Measurements from ENCODE around the gene OGN.

Gene OGN

GRCh38 chr9:92432350-92432749, 28.0 kb upstream of the OGN start:
- TF ChIP-seq FOXP2 (optimal IDR thresholded peaks at IDR 0.05; ENCODE audit: borderline replicate concordance, extremely low read depth, extremely low read length, insufficient read depth) = no peak
- no peak for TF ChIP-seq TAF1 (IDR thresholded peaks at IDR 0.05; ENCODE audit: borderline replicate concordance, insufficient read depth, low read length)
- no peak for TF ChIP-seq SIN3A (IDR thresholded peaks at IDR 0.05; ENCODE audit: borderline replicate concordance, insufficient read depth, low read length)

GRCh38 chr9:92429836-92430235, 25.5 kb upstream of the OGN start:
- TF ChIP-seq SIN3A (IDR thresholded peaks at IDR 0.05; ENCODE audit: borderline replicate concordance, insufficient read depth, low read length) = no peak

- TF ChIP-seq FOXP2 (optimal IDR thresholded peaks at IDR 0.05; ENCODE audit: borderline replicate concordance, extremely low read depth, extremely low read length, insufficient read depth) = no peak
- no peak for TF ChIP-seq POLR2AphosphoS5 (IDR thresholded peaks at IDR 0.05; ENCODE audit: low read depth, low read length)
- no peak for TF ChIP-seq TAF1 (IDR thresholded peaks at IDR 0.05; ENCODE audit: borderline replicate concordance, insufficient read depth, low read length)
- TF ChIP-seq REST (IDR thresholded peaks at IDR 0.05; ENCODE audit: insufficient read depth in 1 of 2, low read depth in 2 of 2, low read length in 2 of 2) = no peak
- no peak for TF ChIP-seq SIN3A (IDR thresholded peaks at IDR 0.05; ENCODE audit: borderline replicate concordance, insufficient read depth, low read length)
These were observed 22.2 kb upstream of the OGN start for GRCh38 chr9:92426501-92427145.

GRCh38 chr9:92425474-92425873, 21.1 kb upstream of the OGN start:
- TF ChIP-seq REST (IDR thresholded peaks at IDR 0.05; ENCODE audit: insufficient read depth in 1 of 2, low read depth in 2 of 2, low read length in 2 of 2) (no peak), SIN3A (IDR thresholded peaks at IDR 0.05; ENCODE audit: borderline replicate concordance, insufficient read depth, low read length) (no peak), TAF1 (IDR thresholded peaks at IDR 0.05; ENCODE audit: borderline replicate concordance, insufficient read depth, low read length) (no peak), FOXP2 (optimal IDR thresholded peaks at IDR 0.05; ENCODE audit: borderline replicate concordance, extremely low read depth, extremely low read length, insufficient read depth) (no peak), POLR2AphosphoS5 (IDR thresholded peaks at IDR 0.05; ENCODE audit: low read depth, low read length) (no peak)

- no peak for TF ChIP-seq REST (IDR thresholded peaks at IDR 0.05; ENCODE audit: insufficient read depth in 1 of 2, low read depth in 2 of 2, low read length in 2 of 2)
- TF ChIP-seq TAF1 (IDR thresholded peaks at IDR 0.05; ENCODE audit: borderline replicate concordance, insufficient read depth, low read length) = no peak
- no peak for TF ChIP-seq POLR2AphosphoS5 (IDR thresholded peaks at IDR 0.05; ENCODE audit: low read depth, low read length)
- TF ChIP-seq FOXP2 (optimal IDR thresholded peaks at IDR 0.05; ENCODE audit: borderline replicate concordance, extremely low read depth, extremely low read length, insufficient read depth) = no peak
- no peak for TF ChIP-seq SIN3A (IDR thresholded peaks at IDR 0.05; ENCODE audit: borderline replicate concordance, insufficient read depth, low read length)
These were observed 20.0 kb upstream of the OGN start, which contains the start of gene OMD for GRCh38 chr9:92424340-92424739. OMD (minus strand) TSS chr9:92424471; CDS start chr9:92417558, 6,913 bp downstream.

- TF ChIP-seq SIN3A (IDR thresholded peaks at IDR 0.05; ENCODE audit: borderline replicate concordance, insufficient read depth, low read length) (no peak), POLR2AphosphoS5 (IDR thresholded peaks at IDR 0.05; ENCODE audit: low read depth, low read length) (no peak), REST (IDR thresholded peaks at IDR 0.05; ENCODE audit: insufficient read depth in 1 of 2, low read depth in 2 of 2, low read length in 2 of 2) (no peak), TAF1 (IDR thresholded peaks at IDR 0.05; ENCODE audit: borderline replicate concordance, insufficient read depth, low read length) (no peak), FOXP2 (optimal IDR thresholded peaks at IDR 0.05; ENCODE audit: borderline replicate concordance, extremely low read depth, extremely low read length, insufficient read depth) (no peak)
These were observed 19.2 kb upstream of the OGN start for GRCh38 chr9:92423612-92424011.
